Ramos (cell line): ENCODE data around the gene IL12RB1.

Experiments
- in situ Hi-C: fragments of 300-500 bp; cut with MboI; formaldehyde crosslinking; loops from one replicate; pipeline ENCODE4 v1.14.3; 2022; ENCODE audit warnings: low sequenced_read_pairs; ENCODE audit not compliant: unreplicated experiment

Gene IL12RB1

GRCh38 chr19:18016209-18016910 lies 70.4 kb downstream of the IL12RB1 start:
- in situ Hi-C loops: loop anchor here (5.0 kb wide), 1 partner anchor 41 kb away; no protein-coding TSS in a partner anchor

DNA sequence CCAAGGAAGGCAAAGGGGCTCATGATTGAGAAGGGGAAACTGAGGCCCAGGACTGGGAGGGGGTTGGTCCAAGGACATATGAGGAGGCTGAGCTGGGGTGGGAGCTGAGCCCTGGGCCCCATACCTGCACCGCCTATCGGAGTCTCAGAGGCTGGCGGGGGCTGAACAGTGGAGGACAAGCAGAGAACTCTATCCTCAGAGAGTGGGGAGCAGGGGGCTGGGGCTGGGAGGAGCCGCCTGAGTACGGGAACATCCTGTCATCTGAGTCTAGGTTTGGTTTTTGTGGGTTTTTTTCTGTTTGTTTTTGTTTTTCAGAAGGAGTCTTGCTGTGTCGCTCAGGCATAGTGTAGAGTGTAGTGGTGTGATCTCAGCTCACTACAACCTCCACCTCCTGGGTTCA lies 72.5 kb downstream of the IL12RB1 start:
- in situ Hi-C loops: no loop called here

DNA sequence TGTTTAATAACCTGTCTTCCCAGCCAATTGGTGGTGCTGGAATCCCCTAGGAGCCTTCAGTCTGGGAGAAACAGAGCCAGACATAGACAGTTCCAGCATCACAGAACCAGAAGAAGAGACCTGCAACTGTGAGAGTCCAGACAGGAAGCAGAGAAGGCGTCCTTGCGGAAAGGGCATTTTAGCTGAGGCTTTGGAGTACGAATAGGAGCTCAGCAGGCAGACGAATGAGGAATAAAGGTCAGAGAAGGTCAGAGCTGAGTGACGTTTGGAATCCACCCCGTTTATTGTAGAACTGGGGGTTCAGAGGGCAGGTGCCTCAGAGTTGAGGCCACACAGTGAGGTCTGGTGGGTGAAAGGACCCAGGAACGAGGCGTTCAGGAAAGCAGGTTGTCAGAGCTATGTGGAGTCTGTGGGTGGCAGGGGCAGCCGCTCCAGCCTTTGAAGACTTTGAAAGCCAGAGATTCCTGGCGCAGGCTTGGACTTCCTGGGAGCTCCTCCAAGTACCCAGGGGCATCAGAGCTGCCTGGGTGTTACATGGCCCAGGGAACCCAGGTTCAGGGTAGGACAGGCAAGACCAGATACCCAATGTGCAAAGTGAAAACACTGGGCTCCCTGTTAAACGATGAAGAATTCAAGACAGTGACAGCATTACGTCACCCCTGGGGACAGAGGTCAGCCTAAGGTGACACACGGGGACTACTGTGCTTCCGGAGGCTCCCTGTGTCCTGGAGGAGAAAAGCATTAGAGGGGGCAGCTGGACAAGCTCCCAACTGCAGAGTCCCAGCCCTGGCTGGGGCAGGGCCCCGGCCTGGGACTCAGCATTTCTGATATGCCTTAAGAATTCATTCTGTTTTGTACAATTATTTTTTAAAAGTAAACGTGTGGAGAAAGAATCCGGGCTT lies 73.3 kb downstream of the IL12RB1 start:
- in situ Hi-C loops: no loop called here

DNA sequence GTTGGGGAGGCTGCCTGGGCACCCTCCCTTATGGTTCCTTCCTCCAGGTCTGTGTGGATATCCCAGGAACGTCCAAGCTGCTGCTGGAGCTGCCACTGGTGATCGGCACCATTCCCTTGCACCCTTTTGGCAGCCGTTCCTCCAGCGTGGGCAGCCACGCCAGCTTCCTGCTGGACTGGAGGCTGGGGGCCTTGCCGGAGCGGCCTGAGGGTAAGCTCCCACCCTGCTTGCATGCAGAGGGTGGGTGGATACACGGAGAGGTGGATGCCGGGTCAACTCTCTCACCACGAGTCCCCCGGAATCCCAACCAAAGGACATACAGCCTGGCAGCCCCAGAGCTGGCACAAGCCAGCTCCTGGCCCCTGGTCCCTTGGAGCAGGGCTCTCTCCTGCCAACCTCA lies 76.6 kb downstream of the IL12RB1 start:
- in situ Hi-C loops: no loop called here

- in situ Hi-C loops: loop anchor here (10.0 kb wide), 1 partner anchor 155 kb away; no protein-coding TSS in a partner anchor
Observed at GRCh38 chr19:18009412-18010066, 77.2 kb downstream of the IL12RB1 start.
